HCT116 (cell line): ENCODE data around the gene NPS. TPM values are rescaled to one million over a fixed set of nuclear protein-coding genes. Genes with fewer than 3 reads are reported as not detected.

ENCODE experiments used
- ATAC-seq: fragments of 200-7000 bp; cut with Tn5 transposase; 2 replicates; pipeline ENCODE4 v1.9.1; 2020; ENCODE audit warnings: mild to moderate bottlenecking, moderate library complexity
- BruUV-seq: library from RNA; stranded (reverse); fragments of 400-500 nt; replicated peaks from 2 replicates; lab custom pipeline; 2021; lab: Mats Ljungman, UMichigan
- CTCF ChIA-PET: fragments of 300-600 bp; sonication (Branson Sonifier 250); formaldehyde crosslinking; loops from one replicate; lab custom pipeline; 2021; ENCODE audit warnings: antibody characterized with exemption; lab: Charles Lee
- POLR2A ChIA-PET: fragments of 300-600, 350-600 bp; sonication (Branson Sonifier 250); formaldehyde crosslinking; loops from one replicate; lab custom pipeline; 2021; ENCODE audit warnings: antibody characterized with exemption; lab: Charles Lee
- RAD21 ChIA-PET, 2 experiments: fragments of 300-600 bp; sonication (Branson Sonifier 250); formaldehyde crosslinking; loops; one replicate each; lab custom pipeline; 2023; ENCODE audit warnings: low total read pairs in 2 of 2; ENCODE audit not compliant: uncharacterized antibody in 2 of 2, unreplicated experiment in 2 of 2, low non-redundant PET in 1 of 2; lab: Charles Lee
- DNase-seq: peaks from one replicate; pipeline ENCODE4 v3.0.0-alpha.2; 2010; ENCODE audit warnings: low read depth, low spot score
- H2AFZ ChIP-seq: fragments of 200-600 bp; shearing (Covaris generic), sonication (generic); 2 replicates; pipeline ENCODE4 v1.6.1; 2017; ENCODE audit warnings: low read depth, mixed run types, mixed read lengths, antibody characterized with exemption, low read length; ENCODE audit not compliant: poor library complexity, severe bottlenecking
- H3K27ac ChIP-seq: 2 replicates; pipeline ENCODE4 v1.5.1; 2012; ENCODE audit warnings: low read depth, low read length
- H3K27me3 ChIP-seq: fragments of 200-600 bp; sonication (generic); 2 replicates; pipeline ENCODE4 v1.6.1; 2016; ENCODE audit warnings: mixed run types, low read length, mixed read lengths; ENCODE audit not compliant: insufficient read depth
- H3K36me3 ChIP-seq, 2 experiments: fragments of 200-500 bp in 1 of 2; fragments of 200-600 bp in 1 of 2; sonication (Bioruptor generic) in 1 of 2; sonication (generic) in 1 of 2; 2 replicates each; pipeline versions ENCODE4 v1.5.1 to v1.6.1; 2014 to 2016; ENCODE audit warnings: low read length in 2 of 2, inconsistent platforms in 1 of 2, mixed read lengths in 1 of 2, mixed run types in 1 of 2; ENCODE audit not compliant: insufficient read depth in 2 of 2, control insufficient read depth in 1 of 2
- H3K4me1 ChIP-seq, 2 experiments: fragments of 200-600 bp in 1 of 2; sonication (generic) in 1 of 2; 2 replicates each; pipeline versions ENCODE4 v1.5.1 to v1.6.1; 2012 to 2017; ENCODE audit warnings: low read length in 2 of 2, inconsistent platforms in 1 of 2, mild to moderate bottlenecking in 1 of 2, mixed read lengths in 1 of 2, mixed run types in 1 of 2, moderate library complexity in 1 of 2; ENCODE audit not compliant: insufficient read depth in 2 of 2, control insufficient read depth in 1 of 2
- H3K4me2 ChIP-seq: fragments of 200-600 bp; sonication (generic); 2 replicates; pipeline ENCODE4 v1.6.1; 2017; ENCODE audit warnings: mixed run types, low read length, mixed read lengths
- H3K4me3 ChIP-seq, 2 experiments: fragments of 200-600 bp in 1 of 2; sonication (generic) in 1 of 2; replicated peaks in 1 of 2; 2 replicates each; pipeline ENCODE4 v1.5.1; 2011 to 2016; ENCODE audit warnings: low read length in 2 of 2, control low read depth in 1 of 2, low read depth in 1 of 2, mild to moderate bottlenecking in 1 of 2, mixed read lengths in 1 of 2, mixed run types in 1 of 2
- H3K79me2 ChIP-seq: fragments of 200-600 bp; sonication (generic); 2 replicates; pipeline ENCODE4 v1.6.1; 2017; ENCODE audit warnings: mild to moderate bottlenecking, mixed run types, low read length, moderate library complexity, mixed read lengths; ENCODE audit not compliant: insufficient read depth
- H3K9ac ChIP-seq: fragments of 200-600 bp; sonication (generic); 2 replicates; pipeline ENCODE4 v1.6.1; 2016; ENCODE audit warnings: low read length, mixed read lengths
- H3K9me2 ChIP-seq: fragments of 200-600 bp; sonication (generic), shearing (Covaris generic); 2 replicates; pipeline ENCODE4 v1.6.1; 2017; ENCODE audit warnings: mixed run types, mild to moderate bottlenecking, moderate library complexity; ENCODE audit not compliant: insufficient read depth
- H3K9me3 ChIP-seq, 2 experiments: fragments of 200-500 bp in 1 of 2; fragments of 200-600 bp in 1 of 2; sonication (Bioruptor generic) in 1 of 2; sonication (generic) in 1 of 2; 2 replicates each; pipeline ENCODE4 v1.6.1; 2014 to 2017; ENCODE audit warnings: low read length in 2 of 2, mixed read lengths in 2 of 2, inconsistent platforms in 1 of 2, low read depth in 1 of 2, mild to moderate bottlenecking in 1 of 2, mixed run types in 1 of 2, moderate library complexity in 1 of 2; ENCODE audit not compliant: control insufficient read depth in 1 of 2, insufficient read depth in 1 of 2
- H4K20me1 ChIP-seq: fragments of 200-600 bp; sonication (generic), shearing (Covaris generic); 2 replicates; pipeline ENCODE4 v1.6.1; 2017; ENCODE audit warnings: mixed run types, mild to moderate bottlenecking, moderate library complexity; ENCODE audit not compliant: insufficient read depth
- ATF3 ChIP-seq: IDR thresholded peaks from 2 replicates; pipeline ENCODE4 v1.6.1; 2012
- CBX3 ChIP-seq: IDR thresholded peaks from 2 replicates; pipeline ENCODE4 v1.6.1; 2012; ENCODE audit warnings: low read depth
- CEBPB ChIP-seq: IDR thresholded peaks from 2 replicates; pipeline ENCODE4 v1.6.1; 2012; ENCODE audit warnings: low read depth
- CTCF ChIP-seq, 3 experiments: fragments of 200-600 bp in 1 of 3; sonication (generic) in 1 of 3; IDR thresholded peaks in 2 of 3; conservative IDR thresholded peaks in 1 of 3; 2 replicates each; pipeline ENCODE4 v1.5.1; 2012 to 2017; ENCODE audit warnings: low read depth in 2 of 3, low read length in 2 of 3, antibody characterized with exemption in 1 of 3, borderline replicate concordance in 1 of 3, control low read depth in 1 of 3, mild to moderate bottlenecking in 1 of 3, mixed read lengths in 1 of 3, mixed run types in 1 of 3, moderate library complexity in 1 of 3; ENCODE audit not compliant: insufficient read depth in 1 of 3
- EGR1 ChIP-seq: IDR thresholded peaks from 2 replicates; pipeline ENCODE4 v1.6.1; 2012; ENCODE audit warnings: low read depth
- ELF1 ChIP-seq: IDR thresholded peaks from 2 replicates; pipeline ENCODE4 v1.6.1; 2012; ENCODE audit warnings: low read depth, borderline replicate concordance
- EZH2 ChIP-seq: fragments of 200-600 bp; sonication (generic); IDR thresholded peaks from 2 replicates; pipeline ENCODE4 v1.6.1; 2017; ENCODE audit warnings: antibody characterized with exemption, mixed run types
- FOSL1 ChIP-seq: IDR thresholded peaks from 2 replicates; pipeline ENCODE4 v1.6.1; 2012; ENCODE audit warnings: low read depth
- JUND ChIP-seq: IDR thresholded peaks from 2 replicates; pipeline ENCODE4 v1.6.1; 2012
- MAX ChIP-seq: IDR thresholded peaks from 2 replicates; pipeline ENCODE4 v1.6.1; 2012
- POLR2A ChIP-seq: IDR thresholded peaks from 2 replicates; pipeline ENCODE4 v1.7.0; 2011; ENCODE audit warnings: borderline replicate concordance; ENCODE audit not compliant: insufficient read depth, insufficient read length; ENCODE audit errors: extremely low read depth
- POLR2AphosphoS5 ChIP-seq: IDR thresholded peaks from 2 replicates; pipeline ENCODE4 v1.6.1; 2011; ENCODE audit warnings: mild to moderate bottlenecking, low read depth, low read length, moderate library complexity
- REST ChIP-seq: IDR thresholded peaks from 2 replicates; pipeline ENCODE4 v1.6.1; 2012; ENCODE audit warnings: low read depth
- SP1 ChIP-seq: IDR thresholded peaks from 2 replicates; pipeline ENCODE4 v1.6.1; 2012; ENCODE audit warnings: low read depth
- SRF ChIP-seq: IDR thresholded peaks from 2 replicates; pipeline ENCODE4 v1.6.1; 2012; ENCODE audit warnings: low read depth
- TCF7L2 ChIP-seq: IDR thresholded peaks from 2 replicates; pipeline ENCODE4 v1.7.0; 2011; ENCODE audit warnings: borderline replicate concordance, inconsistent platforms; ENCODE audit not compliant: insufficient read depth, insufficient read length; ENCODE audit errors: extremely low read depth
- YY1 ChIP-seq: IDR thresholded peaks from 2 replicates; pipeline ENCODE4 v1.6.1; 2011; ENCODE audit warnings: low read length, low read depth, moderate library complexity, mild to moderate bottlenecking; ENCODE audit not compliant: insufficient replicate concordance; ENCODE audit errors: extremely low read depth
- ZBTB33 ChIP-seq: IDR thresholded peaks from 2 replicates; pipeline ENCODE4 v1.6.1; 2011; ENCODE audit warnings: mild to moderate bottlenecking, low read length, moderate library complexity; ENCODE audit not compliant: insufficient replicate concordance; ENCODE audit errors: extremely low read depth
- ZFX ChIP-seq: fragments of 450-650 bp; IDR thresholded peaks from 2 replicates; pipeline ENCODE4 v1.6.1; 2017
- ZNF274 ChIP-seq: fragments of 200-500 bp; sonication (Bioruptor generic); IDR thresholded peaks from 2 replicates; pipeline ENCODE4 v1.6.1; 2014; ENCODE audit warnings: mild to moderate bottlenecking, low read depth, low read length, inconsistent platforms
- intact Hi-C: fragments of 100-400 bp; cut with micrococcal nuclease; formaldehyde crosslinking; loops from 2 replicates; pipeline ENCODE4 v1.10.0; 2022
- total RNA-seq: library from RNA; stranded (reverse); gene quantifications from one replicate; pipeline ENCODE4 v1.2.1, GENCODE V29; 2021; ENCODE audit not compliant: unreplicated experiment

The NPS gene
- total RNA-seq, 1 experiment from 2014 or later, result not detected

GRCh38 chr10:127576051-127576450, 26.9 kb downstream of the NPS start:
- H2AFZ ChIP-seq, result no peak overlapping the region
- peaks cover 66% of the 10 kb centered on the region for H3K27me3 ChIP-seq
- no peak overlapping the region for H3K9ac ChIP-seq
- H3K4me2 ChIP-seq, result no peak overlapping the region
- ChIA-PET CTCF (no interaction called here), RAD21 (no interaction called here), POLR2A (no interaction called here)
- no peak overlapping the region for H3K4me3 ChIP-seq
- H3K79me2 ChIP-seq, result no peaks in the 10 kb centered on the region
- DNase-seq (no peak), ATAC-seq (no peak)
- H3K36me3 ChIP-seq, result no peaks in the 10 kb centered on the region
- TF ChIP-seq YY1 (no peak), CTCF (IDR thresholded peaks at IDR 0.05 in 2 of 3, conservative IDR thresholded peaks at IDR 0.05 in 1 of 3; ENCODE audit: borderline replicate concordance in 1 of 3, insufficient read depth in 1 of 3, low read depth in 2 of 3, low read length in 2 of 3) (no peak), ZFX (no peak), SRF (no peak), ZBTB33 (no peak), EGR1 (no peak), ATF3 (no peak), ELF1 (no peak), POLR2AphosphoS5 (no peak), TCF7L2 (no peak), CEBPB (no peak), FOSL1 (no peak), REST (no peak), SP1 (no peak), EZH2 (no peak), CBX3 (no peak), ZNF274 (no peak), JUND (no peak), POLR2A (no peak), MAX (no peak)
- no peaks in the 10 kb centered on the region for H3K9me2 ChIP-seq
- H3K4me1 ChIP-seq, result no peaks in the 10 kb centered on the region
- intact Hi-C loops, result loop anchor here (5.0 to 10.0 kb wide), 2 partner anchors 224 to 331 kb away; no protein-coding TSS in a partner anchor
- no peaks in the 10 kb centered on the region for H4K20me1 ChIP-seq
- H3K9me3 ChIP-seq, result no peaks in the 10 kb centered on the region; a peak in 1 of 4 replicates
- BruUV-seq, result no TSS peak
- no peak overlapping the region for H3K27ac ChIP-seq
